Aorta (tissue), 5 donors: ENCODE results near the gene FFAR4. TPM values are rescaled to one million over a fixed set of nuclear protein-coding genes. Genes with fewer than 3 reads are reported as not detected.

Experiments used
- ATAC-seq: fragments of 200-7000 bp; cut with Tn5 transposase; one replicate; pipeline ENCODE4 v1.9.1; 2022; ENCODE audit warnings: moderate library complexity; ENCODE audit not compliant: low FRiP score
- DNase-seq, 2 donors: peaks; one replicate each; pipeline ENCODE4 v3.0.0-alpha.2; 2020
- H3K27ac ChIP-seq, 2 donors: one replicate each; pipeline ENCODE4 v1.5.1; 2013; ENCODE audit warnings: low read length in 2 of 2, mild to moderate bottlenecking in 2 of 2, moderate library complexity in 2 of 2, control low read depth in 1 of 2, inconsistent platforms in 1 of 2, low read depth in 1 of 2
- H3K27me3 ChIP-seq, 2 donors: one replicate each; pipeline ENCODE4 v1.6.1; 2013; ENCODE audit warnings: control low read depth in 1 of 2, low read length in 1 of 2, mild to moderate bottlenecking in 1 of 2, moderate library complexity in 1 of 2; ENCODE audit not compliant: insufficient read depth in 2 of 2, control insufficient read depth in 1 of 2
- H3K36me3 ChIP-seq, 2 donors: one replicate each; pipeline ENCODE4 v1.6.1; 2013; ENCODE audit warnings: control low read depth in 1 of 2, low read length in 1 of 2, mild to moderate bottlenecking in 1 of 2; ENCODE audit not compliant: insufficient read depth in 2 of 2, control insufficient read depth in 1 of 2
- H3K4me1 ChIP-seq, 2 donors: one replicate each; pipeline ENCODE4 v1.6.1; 2013; ENCODE audit warnings: low read length in 2 of 2, control low read depth in 1 of 2, mild to moderate bottlenecking in 1 of 2, moderate library complexity in 1 of 2; ENCODE audit not compliant: insufficient read depth in 2 of 2, control insufficient read depth in 1 of 2
- H3K4me3 ChIP-seq, 2 donors: one replicate each; pipeline ENCODE4 v1.5.1; 2013; ENCODE audit warnings: low read length in 2 of 2, control low read depth in 1 of 2, mild to moderate bottlenecking in 1 of 2
- H3K9me3 ChIP-seq: one replicate; pipeline ENCODE4 v1.6.1; 2013; ENCODE audit warnings: mild to moderate bottlenecking, low read length; ENCODE audit not compliant: control insufficient read depth
- WGBS, 2 donors: extraction: QIAGEN DNeasy Blood & Tissue Kit; methylation state at CpG; one replicate each; pipeline ENCODE4 v1.1.7; 2013; 5-methylcytosine and 5-hydroxymethylcytosine counted together
- intact Hi-C, 2 donors: fragments of 100-400 bp; cut with DNase I; formaldehyde crosslinking; loops; one replicate each; pipeline versions ENCODE4 v1.14.2 to v1.15.0; 2022
- polyA plus RNA-seq, 2 donors: library from polyadenylated mRNA; stranded (reverse); fragments of 200-250 nt; gene quantifications; one replicate each; pipeline ENCODE4 v1.2.3, GENCODE V29; 2013
- total RNA-seq, 2 donors: library from RNA; stranded (reverse); fragmentation: NEBNext Ultra II Directional; extraction: Animal tissue kit (Norgen Biotek cat#: 25700); gene quantifications; one replicate each; pipeline ENCODE4 v1.2.1, GENCODE V29; 2021
- donor health status: healthy with polysubstance abuse.
- donor health status: Bipolar disorder and iron deficiency.
- donor health status: DM: no; HTN: no; CAD: no.
- donor health status: DM: no; HTN: no; CAD: no.
- donor health status: DM: yes; HTN: yes; CAD: no.

Gene FFAR4
- total and polyA plus RNA-seq, 4 donors, result 0.12 to 0.63 (median 0.16) TPM; not detected in 1

- intact Hi-C loops, result no loop called here
- DNase-seq, result no peak
Measured at GRCh38 chr10:93565446-93565845, 1.0 kb upstream of the FFAR4 start.

GRCh38 chr10:93567277-93568104, 1.0 kb downstream of the FFAR4 start:
- Histone ChIP-seq H3K9me3 (no peaks in the 10 kb centered on the region), H3K4me1 (no peaks in the 10 kb centered on the region), H3K27me3 (no peaks in the 10 kb centered on the region), H3K36me3 (no peaks in the 10 kb centered on the region), H3K27ac (no peak overlapping the region), H3K4me3 (no peak overlapping the region)
- DNase-seq (no peak), ATAC-seq (no peak)
- intact Hi-C loops, result no loop called here
- WGBS, 2 donors, result 13 to 16% methylated on average over 33 of the region's 33 CpGs

More at GRCh38 chr10:93565446-93565845, 1.0 kb upstream of the FFAR4 start:
- Histone ChIP-seq H3K4me1 (no peaks in the 10 kb centered on the region), H3K9me3 (no peaks in the 10 kb centered on the region), H3K27me3 (no peaks in the 10 kb centered on the region), H3K27ac (no peak overlapping the region), H3K4me3 (no peak overlapping the region), H3K36me3 (no peaks in the 10 kb centered on the region)
- no peak for ATAC-seq
- WGBS, 2 donors, result 90 to 91% methylated on average over 3 of the region's 3 CpGs

- Histone ChIP-seq H3K4me1 (no peaks in the 10 kb centered on the region), H3K27me3 (no peaks in the 10 kb centered on the region), H3K4me3 (no peak overlapping the region), H3K9me3 (no peaks in the 10 kb centered on the region), H3K36me3 (no peaks in the 10 kb centered on the region), H3K27ac (no peak overlapping the region)
- no peak for DNase-seq
- ATAC-seq, result no peak
- intact Hi-C loops, result no loop called here
- WGBS, 2 donors, result 30% methylated on average over 21 of the region's 21 CpGs
Measured at GRCh38 chr10:93568105-93568390, 1.6 kb downstream of the FFAR4 start.

GRCh38 chr10:93570383-93570782, 3.9 kb downstream of the FFAR4 start:
- no peak for ATAC-seq
- no peaks in the 10 kb centered on the region for H3K27me3 ChIP-seq
- no peaks in the 10 kb centered on the region for H3K36me3 ChIP-seq
- 43 to 44% methylated on average over 3 of the region's 3 CpGs for WGBS, 2 donors
- H3K9me3 ChIP-seq, result no peaks in the 10 kb centered on the region
- no peak for DNase-seq
- H3K4me3 ChIP-seq, result no peak overlapping the region
- no peak overlapping the region for H3K27ac ChIP-seq
- H3K4me1 ChIP-seq, result no peaks in the 10 kb centered on the region
- intact Hi-C loops, result no loop called here

- no peaks in the 10 kb centered on the region for H3K4me1 ChIP-seq
- WGBS, 2 donors, result 94 to 98% methylated on average over 2 of the region's 2 CpGs
- H3K27ac ChIP-seq, result no peak overlapping the region
- H3K4me3 ChIP-seq, result no peak overlapping the region
- intact Hi-C loops, result no loop called here
- H3K9me3 ChIP-seq, result no peaks in the 10 kb centered on the region
- no peaks in the 10 kb centered on the region for H3K36me3 ChIP-seq
- no peaks in the 10 kb centered on the region for H3K27me3 ChIP-seq
- ATAC-seq, result no peak
- no peak for DNase-seq
Measured at GRCh38 chr10:93572606-93573005, 6.1 kb downstream of the FFAR4 start.

- no peaks in the 10 kb centered on the region for H3K27me3 ChIP-seq
- H3K27ac ChIP-seq, result no peak overlapping the region
- H3K4me1 ChIP-seq, result no peaks in the 10 kb centered on the region
- no peak for ATAC-seq
- 55 to 57% methylated on average over 10 of the region's 10 CpGs for WGBS, 2 donors
- DNase-seq, result peak in 1 of 2 donors; percentile 80
- H3K9me3 ChIP-seq, result no peaks in the 10 kb centered on the region
- intact Hi-C loops, result no loop called here
- H3K4me3 ChIP-seq, result no peak overlapping the region
- H3K36me3 ChIP-seq, result no peaks in the 10 kb centered on the region
Measured at GRCh38 chr10:93573051-93573909, 6.8 kb downstream of the FFAR4 start.

GRCh38 chr10:93573924-93574323, 7.5 kb downstream of the FFAR4 start:
- Histone ChIP-seq H3K4me1 (no peaks in the 10 kb centered on the region), H3K36me3 (no peaks in the 10 kb centered on the region), H3K27me3 (peaks cover 0 to 1% of the 10 kb centered on the region in 2 donors), H3K9me3 (no peaks in the 10 kb centered on the region), H3K4me3 (no peak overlapping the region), H3K27ac (no peak overlapping the region)
- intact Hi-C loops, result no loop called here
- DNase-seq (no peak), ATAC-seq (no peak)
- WGBS, 2 donors, result 54 to 67% methylated on average over 3 of the region's 3 CpGs

GRCh38 chr10:93576888-93577287, 10.4 kb downstream of the FFAR4 start:
- peaks cover 0 to 1% of the 10 kb centered on the region in 2 donors for H3K27me3 ChIP-seq
- H3K36me3 ChIP-seq, result no peaks in the 10 kb centered on the region
- ATAC-seq (no peak), DNase-seq (no peak)
- intact Hi-C loops, result no loop called here
- H3K27ac ChIP-seq, result no peak overlapping the region
- H3K4me1 ChIP-seq, result no peaks in the 10 kb centered on the region
- no peak overlapping the region for H3K4me3 ChIP-seq
- peaks cover 2% of the 10 kb centered on the region for H3K9me3 ChIP-seq
- WGBS, 2 donors, result 82% methylated on average over 3 of the region's 3 CpGs

- Histone ChIP-seq H3K4me1 (no peaks in the 10 kb centered on the region), H3K27me3 (peaks cover 0 to 1% of the 10 kb centered on the region in 2 donors), H3K4me3 (no peak overlapping the region), H3K9me3 (peaks cover 2% of the 10 kb centered on the region), H3K36me3 (no peaks in the 10 kb centered on the region), H3K27ac (no peak overlapping the region)
- DNase-seq, result no peak
- ATAC-seq, result no peak
- WGBS, 2 donors, result 93 to 98% methylated on average over 3 of the region's 3 CpGs
- intact Hi-C loops, result no loop called here
Measured at GRCh38 chr10:93577565-93577964, 11.1 kb downstream of the FFAR4 start.
